ENCODE data around the gene ABRACL. TPM values are rescaled to one million over a fixed set of nuclear protein-coding genes. Genes with fewer than 3 reads are reported as not detected.

The ABRACL gene
- total and polyA plus RNA-seq, 2 donors (not counting 1 experiment from before 2014, with no cell fraction given) = 13.6 to 22.6 TPM

GRCh38 chr6:139073118-139073517, 44.6 kb downstream of the ABRACL start:
- no peak for TF ChIP-seq CTCF (IDR thresholded peaks at IDR 0.05)
- no peak for TF ChIP-seq EZH2 (IDR thresholded peaks at IDR 0.05; ENCODE audit: borderline replicate concordance, insufficient read depth, low read depth, low read length, poor library complexity, severe bottlenecking)
- no peak overlapping the region for H3K9ac ChIP-seq (ENCODE audit: low read length)
- H3K4me3 ChIP-seq (ENCODE audit: control extremely low read depth in 1 of 5, extremely low read depth in 1 of 5, insufficient read depth in 1 of 5, low read depth in 2 of 5, low read length in 4 of 5) = no peak overlapping the region
- Mint-ChIP-seq H3K4me3 (no peak overlapping the region), H3K27me3 (peaks cover 2% of the 10 kb centered on the region), H3K27ac (no peak overlapping the region), H3K9me3 (ENCODE audit: insufficient read depth) (no peaks in the 10 kb centered on the region), H3K4me1 (no peaks in the 10 kb centered on the region)
- ChIA-PET POLR2A (no interaction called here), CTCF (no interaction called here)
- ATAC-seq (ENCODE audit: low read depth) (no peak), DNase-seq (no peak)
- intact Hi-C loops (cut with micrococcal nuclease) = no loop called here
- no peaks in the 10 kb centered on the region for H3K27me3 ChIP-seq (replicated peaks in 1 of 4; ENCODE audit: control extremely low read depth in 1 of 4, control insufficient read depth in 3 of 4, insufficient read depth in 4 of 4, low read length in 3 of 4)
- H3K9me3 ChIP-seq (ENCODE audit: control extremely low read depth in 1 of 3, control insufficient read depth in 2 of 3, insufficient read depth in 1 of 3, low read length in 2 of 3) = no peaks in the 10 kb centered on the region
- no peaks in the 10 kb centered on the region for H3K4me1 ChIP-seq (ENCODE audit: control insufficient read depth in 2 of 2, insufficient read depth in 2 of 2, low read length in 2 of 2)
- H2AFZ ChIP-seq (ENCODE audit: insufficient read depth, low read depth, low read length, poor library complexity, severe bottlenecking) = no peak overlapping the region
- H3K79me2 ChIP-seq (ENCODE audit: control insufficient read depth, insufficient read depth, low read length) = no peaks in the 10 kb centered on the region
- H4K20me1 ChIP-seq (ENCODE audit: control insufficient read depth, insufficient read depth, low read length, poor library complexity, severe bottlenecking) = no peaks in the 10 kb centered on the region
- H3K36me3 ChIP-seq (replicated peaks in 1 of 2; ENCODE audit: control extremely low read depth in 1 of 2, control insufficient read depth in 1 of 2, extremely low read depth in 1 of 2, insufficient read depth in 2 of 2, low read length in 1 of 2) = no peaks in the 10 kb centered on the region
- H3K4me2 ChIP-seq (replicated peaks; ENCODE audit: low read depth, low read length, poor library complexity, severe bottlenecking) = no peak overlapping the region
- no peak overlapping the region for H3K27ac ChIP-seq (ENCODE audit: low read length in 2 of 2)
- no CpG with 5 or more reads among the region's 2 CpGs for WGBS (ENCODE audit: insufficient coverage)

- Histone ChIP-seq H3K27ac (ENCODE audit: low read length in 2 of 2) (no peak overlapping the region), H3K4me3 (ENCODE audit: control extremely low read depth in 1 of 5, extremely low read depth in 1 of 5, insufficient read depth in 1 of 5, low read depth in 2 of 5, low read length in 4 of 5) (no peak overlapping the region), H3K4me1 (ENCODE audit: control insufficient read depth in 2 of 2, insufficient read depth in 2 of 2, low read length in 2 of 2) (no peaks in the 10 kb centered on the region), H3K9me3 (ENCODE audit: control extremely low read depth in 1 of 3, control insufficient read depth in 2 of 3, insufficient read depth in 1 of 3, low read length in 2 of 3) (no peaks in the 10 kb centered on the region), H3K4me2 (replicated peaks; ENCODE audit: low read depth, low read length, poor library complexity, severe bottlenecking) (no peak overlapping the region), H3K27me3 (replicated peaks in 1 of 4; ENCODE audit: control extremely low read depth in 1 of 4, control insufficient read depth in 3 of 4, insufficient read depth in 4 of 4, low read length in 3 of 4) (no peaks in the 10 kb centered on the region), H3K36me3 (replicated peaks in 1 of 2; ENCODE audit: control extremely low read depth in 1 of 2, control insufficient read depth in 1 of 2, extremely low read depth in 1 of 2, insufficient read depth in 2 of 2, low read length in 1 of 2) (no peaks in the 10 kb centered on the region), H3K79me2 (ENCODE audit: control insufficient read depth, insufficient read depth, low read length) (no peaks in the 10 kb centered on the region), H2AFZ (ENCODE audit: insufficient read depth, low read depth, low read length, poor library complexity, severe bottlenecking) (no peak overlapping the region), H3K9ac (ENCODE audit: low read length) (no peak overlapping the region), H4K20me1 (ENCODE audit: control insufficient read depth, insufficient read depth, low read length, poor library complexity, severe bottlenecking) (no peaks in the 10 kb centered on the region)
- no peak overlapping the region for H3K4me3 Mint-ChIP-seq
- intact Hi-C loops (cut with micrococcal nuclease) = no loop called here
- no peaks in the 10 kb centered on the region for H3K27me3 Mint-ChIP-seq
- DNase-seq (no peak), ATAC-seq (ENCODE audit: low read depth) (no peak)
- H3K9me3 Mint-ChIP-seq (ENCODE audit: insufficient read depth) = no peaks in the 10 kb centered on the region
- H3K4me1 Mint-ChIP-seq = no peaks in the 10 kb centered on the region
- POLR2A ChIA-PET = no interaction called here
- TF ChIP-seq CTCF (IDR thresholded peaks at IDR 0.05) (no peak), EZH2 (IDR thresholded peaks at IDR 0.05; ENCODE audit: borderline replicate concordance, insufficient read depth, low read depth, low read length, poor library complexity, severe bottlenecking) (no peak)
- CTCF ChIA-PET = interaction anchor here (0.7 kb wide), 1 partner anchor 452 kb away, joined by 3 read pairs; no protein-coding TSS in a partner anchor
- no CpG with 5 or more reads among the region's 2 CpGs for WGBS (ENCODE audit: insufficient coverage)
- no peak overlapping the region for H3K27ac Mint-ChIP-seq
Measured at GRCh38 chr6:139079018-139079417, 50.5 kb downstream of the ABRACL start.
